ENCODE results near the gene PRRT2.

Gene PRRT2

DNA sequence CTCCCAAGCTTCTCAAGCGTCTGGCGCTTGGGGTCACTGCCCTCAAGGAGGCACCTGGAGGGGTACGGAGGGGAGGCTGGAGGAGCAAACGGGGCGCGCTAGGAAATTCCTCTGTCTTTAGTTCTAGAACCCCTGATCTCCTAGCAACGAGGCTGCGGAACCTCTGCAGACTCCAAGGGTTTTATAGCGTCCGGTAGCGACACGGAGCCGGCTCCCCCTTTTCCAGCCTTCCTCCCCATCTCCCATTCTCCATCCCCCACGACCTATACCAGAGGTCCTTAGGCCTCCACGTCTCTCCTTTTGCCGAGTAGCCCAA, 51.6 kb downstream of the PRRT2 start:
- no peak for DNase-seq

DNA sequence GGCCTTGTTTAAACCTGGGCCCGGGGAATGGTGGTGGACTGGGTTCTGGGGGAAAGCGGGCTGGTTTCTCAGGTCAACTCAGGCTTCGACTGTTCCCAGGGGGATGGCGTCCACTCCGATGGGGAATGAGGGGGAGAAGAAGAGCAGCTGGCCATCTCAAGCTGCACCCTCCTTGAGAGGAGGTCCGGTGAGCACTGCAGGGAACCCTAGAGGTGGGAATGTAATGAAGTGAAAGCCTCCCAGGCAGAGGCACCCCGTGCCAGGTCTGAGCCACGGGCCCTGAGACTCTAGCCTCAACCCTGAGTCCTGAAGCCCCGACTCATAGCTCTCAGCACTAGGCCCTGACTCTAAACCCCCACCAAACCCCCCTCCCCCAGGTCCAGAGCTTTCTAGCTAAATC, 52.2 kb downstream of the PRRT2 start:
- DNase-seq = no peak

Measured in HCEC 1CT (cell line).